Tibial artery (tissue), 4 donors: ENCODE data around the gene CENPL.
"Not testable (repeated sequence)": the region's sequence is repeated elsewhere in the genome, so short reads cannot be mapped to it uniquely, and the experiment has no call there.

Source experiments
- DNase-seq, 2 donors: peaks; one replicate each; pipeline ENCODE4 v3.0.0-alpha.2; 2019
- H3K27ac ChIP-seq, 2 donors: fragments of 200-600 bp; sonication (generic) in 1 of 2; 1 replicate in 1 of 2; 2 replicates in 1 of 2; pipeline ENCODE4 v1.5.1; 2018 to 2019; ENCODE audit warnings: mild to moderate bottlenecking in 1 of 2
- H3K27me3 ChIP-seq, 2 donors: fragments of 200-600 bp; sonication (generic) in 1 of 2; one replicate each; pipeline versions ENCODE4 v1.5.1 to v1.6.0; 2016 to 2019
- H3K36me3 ChIP-seq, 3 donors: fragments of 200-600 bp; sonication (generic) in 2 of 3; one replicate each; pipeline ENCODE4 v1.5.1; 2016 to 2019; ENCODE audit warnings: mild to moderate bottlenecking in 2 of 3
- H3K4me1 ChIP-seq, 4 donors: fragments of 200-600 bp; sonication (generic) in 2 of 4; 1 replicate in 3 of 4; 2 replicates in 1 of 4; pipeline ENCODE4 v1.5.1; 2016 to 2019
- H3K4me3 ChIP-seq, 2 donors: fragments of 200-600 bp; sonication (generic) in 1 of 2; 1 replicate in 1 of 2; 2 replicates in 1 of 2; pipeline ENCODE4 v1.5.1; 2018 to 2019; ENCODE audit warnings: mild to moderate bottlenecking in 2 of 2
- H3K9me3 ChIP-seq, 3 donors: fragments of 200-600 bp; sonication (generic) in 1 of 3; one replicate each; pipeline ENCODE4 v1.5.1; 2016 to 2019
- intact Hi-C: fragments of 100-400 bp; cut with DNase I; formaldehyde crosslinking; loops from one replicate; pipeline ENCODE4 v1.15.0; 2023; ENCODE audit warnings: low total_unique reads
- TF ChIP-seq, protein P1 (sequence below), 2 experiments: fragments of 200-600 bp in 1 of 2; fragments of 450-650 bp in 1 of 2; IDR thresholded peaks; one replicate each; pipeline ENCODE4 v1.5.1; 2017 to 2019; ENCODE audit warnings: antibody characterized with exemption in 2 of 2, mild to moderate bottlenecking in 1 of 2, moderate library complexity in 1 of 2

CENPL gene

DNA sequence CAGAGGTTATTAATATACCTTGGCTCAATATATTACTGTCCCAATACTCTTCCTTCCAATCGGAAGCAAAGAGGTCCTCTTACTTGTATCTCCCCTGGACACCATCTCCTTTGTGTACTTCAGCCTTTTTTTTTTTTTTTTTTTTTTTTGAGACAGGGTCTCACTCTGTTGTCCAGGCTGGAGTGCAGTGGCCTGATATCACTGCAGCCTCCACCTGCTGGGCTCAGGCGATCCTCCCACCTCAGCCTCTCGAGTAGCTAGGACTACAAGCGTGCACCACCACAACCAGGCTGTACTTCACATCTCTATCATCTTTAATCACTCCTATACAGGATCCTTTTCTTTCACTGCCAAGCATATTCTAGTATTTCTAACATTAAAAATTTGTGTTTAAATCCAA lies 3.0 kb downstream of the CENPL start:
- H3K27ac ChIP-seq = no peak overlapping the region
- H3K9me3 ChIP-seq = no peaks in the 10 kb centered on the region
- peaks cover 0 to 18% (median 9%) of the 10 kb centered on the region in 4 donors for H3K4me1 ChIP-seq
- no peaks in the 10 kb centered on the region for H3K27me3 ChIP-seq
- no peaks in the 10 kb centered on the region for H3K36me3 ChIP-seq
- intact Hi-C loops = loop anchor here (5.0 to 10.0 kb wide), 2 partner anchors 344 to 397 kb away; partner anchors contain the start of gene PRDX6
- no peak for DNase-seq
- TF ChIP-seq, protein P1, sequence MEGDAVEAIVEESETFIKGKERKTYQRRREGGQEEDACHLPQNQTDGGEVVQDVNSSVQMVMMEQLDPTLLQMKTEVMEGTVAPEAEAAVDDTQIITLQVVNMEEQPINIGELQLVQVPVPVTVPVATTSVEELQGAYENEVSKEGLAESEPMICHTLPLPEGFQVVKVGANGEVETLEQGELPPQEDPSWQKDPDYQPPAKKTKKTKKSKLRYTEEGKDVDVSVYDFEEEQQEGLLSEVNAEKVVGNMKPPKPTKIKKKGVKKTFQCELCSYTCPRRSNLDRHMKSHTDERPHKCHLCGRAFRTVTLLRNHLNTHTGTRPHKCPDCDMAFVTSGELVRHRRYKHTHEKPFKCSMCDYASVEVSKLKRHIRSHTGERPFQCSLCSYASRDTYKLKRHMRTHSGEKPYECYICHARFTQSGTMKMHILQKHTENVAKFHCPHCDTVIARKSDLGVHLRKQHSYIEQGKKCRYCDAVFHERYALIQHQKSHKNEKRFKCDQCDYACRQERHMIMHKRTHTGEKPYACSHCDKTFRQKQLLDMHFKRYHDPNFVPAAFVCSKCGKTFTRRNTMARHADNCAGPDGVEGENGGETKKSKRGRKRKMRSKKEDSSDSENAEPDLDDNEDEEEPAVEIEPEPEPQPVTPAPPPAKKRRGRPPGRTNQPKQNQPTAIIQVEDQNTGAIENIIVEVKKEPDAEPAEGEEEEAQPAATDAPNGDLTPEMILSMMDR (IDR thresholded peaks at IDR 0.05) = no peak
- H3K4me3 ChIP-seq = no peak overlapping the region

DNA sequence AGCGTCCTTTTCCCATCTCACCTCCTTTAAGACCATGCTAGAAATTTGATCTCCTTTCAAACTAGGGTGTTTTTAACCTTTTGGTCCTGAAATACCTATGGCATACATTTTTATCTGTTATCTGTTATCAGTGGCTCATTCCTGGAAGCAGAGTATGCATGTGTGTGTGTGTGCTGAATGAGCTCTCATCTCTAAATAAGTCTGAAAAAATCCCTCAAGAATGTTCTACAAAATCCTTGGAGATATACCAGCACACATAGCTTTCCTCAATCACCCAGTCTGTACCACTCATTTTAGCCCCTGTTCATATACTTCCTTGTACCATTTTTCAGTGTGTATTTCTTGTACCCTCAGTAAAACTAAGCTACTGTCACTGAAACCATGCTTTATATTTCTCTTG lies 6.2 kb downstream of the CENPL start:
- H3K4me1 ChIP-seq = peaks cover 0 to 4% (median 2%) of the 10 kb centered on the region in 4 donors
- H3K36me3 ChIP-seq = no peaks in the 10 kb centered on the region
- no peak overlapping the region for H3K4me3 ChIP-seq
- H3K27ac ChIP-seq = no peak overlapping the region
- no peaks in the 10 kb centered on the region for H3K27me3 ChIP-seq
- H3K9me3 ChIP-seq = no peaks in the 10 kb centered on the region
- TF ChIP-seq, protein P1 (IDR thresholded peaks at IDR 0.05) = no peak
- intact Hi-C loops = no loop called here
- DNase-seq = no peak

DNA sequence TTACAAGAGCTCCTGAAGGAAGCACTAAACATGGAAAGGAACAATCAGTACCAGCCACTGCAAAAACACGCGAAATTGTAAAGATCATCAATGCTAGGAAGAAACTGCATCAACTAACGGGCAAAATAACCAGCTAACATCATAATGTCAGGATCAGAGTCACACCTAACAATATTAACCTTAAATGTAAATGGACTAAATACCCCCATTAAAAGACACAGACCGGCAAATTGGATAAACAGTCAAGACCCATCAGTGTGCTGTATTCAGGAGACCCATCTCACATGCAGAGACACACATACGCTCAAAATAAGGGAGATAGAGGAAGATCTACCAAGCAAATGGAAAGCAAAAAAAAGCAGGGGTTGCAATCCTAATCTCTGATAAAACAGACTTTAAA lies 11.0 kb downstream of the CENPL start:
- DNase-seq, H3K27me3 ChIP-seq, H3K4me3 ChIP-seq, H3K27ac ChIP-seq, intact Hi-C loops, H3K9me3 ChIP-seq, H3K4me1 ChIP-seq: not testable (repeated sequence)
- peaks cover 11 to 17% (median 12%) of the 10 kb centered on the region in 3 donors for H3K36me3 ChIP-seq

DNA sequence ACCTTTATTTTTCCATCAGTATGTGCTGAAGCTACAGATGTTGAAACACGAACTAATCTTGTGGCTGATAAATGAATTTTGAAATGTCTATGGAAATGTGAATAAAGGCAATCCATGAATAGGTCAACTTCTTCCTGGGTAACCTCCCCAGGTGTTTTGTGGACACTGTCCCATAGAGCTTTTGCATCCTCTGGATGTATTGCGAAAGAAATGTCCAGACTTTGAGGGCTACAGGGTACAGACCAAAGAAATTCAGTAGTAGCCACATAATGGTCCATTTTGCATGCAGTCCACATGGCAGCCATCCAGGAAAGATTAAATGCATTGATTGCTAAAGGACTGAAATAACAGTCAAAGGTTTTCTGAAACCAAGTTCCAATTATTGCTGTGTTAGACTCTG lies 21.7 kb downstream of the CENPL start:
- no peaks in the 10 kb centered on the region for H3K4me1 ChIP-seq
- DNase-seq = no peak
- H3K27me3 ChIP-seq = no peaks in the 10 kb centered on the region
- peaks cover 0 to 12% (median 9%) of the 10 kb centered on the region in 3 donors for H3K36me3 ChIP-seq
- intact Hi-C loops = no loop called here
- TF ChIP-seq, protein P1 (IDR thresholded peaks at IDR 0.05) = no peak
- no peak overlapping the region for H3K4me3 ChIP-seq
- no peaks in the 10 kb centered on the region for H3K9me3 ChIP-seq
- H3K27ac ChIP-seq = no peak overlapping the region

DNA sequence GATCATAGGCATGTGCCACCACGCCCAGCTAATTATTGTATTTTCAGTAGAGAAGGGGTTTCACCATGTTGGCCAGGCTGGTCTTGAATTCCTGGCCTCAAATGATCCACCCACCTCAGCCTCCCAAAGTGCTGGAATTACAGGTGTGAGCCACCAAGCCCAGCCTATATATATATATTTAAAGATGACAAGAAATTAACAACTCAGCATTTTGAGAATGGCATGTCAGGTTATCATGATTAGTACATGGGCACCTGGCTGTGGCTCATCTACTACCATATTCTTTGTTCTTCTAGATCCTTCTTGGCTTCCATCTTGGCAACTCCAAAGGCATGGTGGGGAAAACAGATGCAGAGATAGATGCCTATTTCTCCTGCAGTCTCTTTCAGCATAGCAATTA lies 24.7 kb downstream of the CENPL start:
- H3K27ac ChIP-seq, H3K9me3 ChIP-seq, intact Hi-C loops, H3K4me1 ChIP-seq, H3K4me3 ChIP-seq, H3K27me3 ChIP-seq, DNase-seq, H3K36me3 ChIP-seq: not testable (repeated sequence)

DNA sequence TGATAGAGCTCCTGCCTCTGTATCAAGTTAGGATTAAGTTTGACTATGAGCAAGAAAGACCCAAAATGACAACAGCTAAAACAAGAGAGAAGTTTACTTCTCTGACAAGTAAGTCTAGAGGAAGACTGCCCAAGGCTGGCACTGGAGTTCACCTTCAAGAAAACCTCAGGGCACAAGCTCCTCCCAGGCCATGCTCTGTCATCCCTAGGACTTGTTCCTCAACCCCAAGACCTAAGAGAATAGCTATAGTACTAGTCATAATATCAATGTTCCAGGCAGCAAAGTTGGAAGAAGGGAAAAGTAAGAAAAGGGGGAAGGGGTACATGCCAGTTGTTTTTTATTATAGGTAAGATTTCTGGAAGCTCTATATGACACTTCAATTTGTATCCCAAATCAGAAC lies 26.6 kb downstream of the CENPL start:
- TF ChIP-seq, protein P1 (IDR thresholded peaks at IDR 0.05) = no peak
- Histone ChIP-seq H3K4me3 (no peak overlapping the region), H3K27ac (no peak overlapping the region), H3K9me3 (no peaks in the 10 kb centered on the region), H3K4me1 (no peaks in the 10 kb centered on the region), H3K36me3 (peaks cover 0 to 4% (median 0%) of the 10 kb centered on the region in 3 donors), H3K27me3 (no peaks in the 10 kb centered on the region)
- intact Hi-C loops = no loop called here
- no peak for DNase-seq

DNA sequence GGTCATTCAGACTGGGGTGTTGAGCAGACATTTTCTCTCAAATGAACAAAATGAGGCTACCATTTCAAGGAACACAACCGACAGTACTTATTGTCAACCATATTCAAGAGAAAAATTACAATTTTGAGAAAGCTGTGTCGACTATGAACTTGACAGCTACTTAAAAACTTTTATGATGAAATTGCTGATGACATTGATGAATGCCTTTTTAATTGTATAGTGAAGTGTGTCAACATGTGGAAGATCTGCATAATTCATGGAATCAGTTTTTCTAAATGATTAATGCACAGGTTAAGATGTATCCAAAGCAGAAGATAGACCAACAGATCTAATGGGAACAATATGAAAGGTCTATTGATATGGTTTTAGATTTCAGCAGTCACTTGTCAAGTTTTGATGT lies 34.8 kb downstream of the CENPL start:
- H3K36me3 ChIP-seq = peaks cover 15 to 24% (median 23%) of the 10 kb centered on the region in 3 donors
- intact Hi-C loops = no loop called here
- H3K9me3 ChIP-seq = no peaks in the 10 kb centered on the region
- no peak overlapping the region for H3K27ac ChIP-seq
- H3K4me1 ChIP-seq = no peaks in the 10 kb centered on the region
- no peak overlapping the region for H3K4me3 ChIP-seq
- no peak for DNase-seq
- no peaks in the 10 kb centered on the region for H3K27me3 ChIP-seq
- TF ChIP-seq, protein P1 (IDR thresholded peaks at IDR 0.05) = no peak
